K562 (cell line): Measurements from ENCODE around the gene MFSD6. TPM values are rescaled to one million over a fixed set of nuclear protein-coding genes. Genes with fewer than 3 reads are reported as not detected.

Experiments used
- ATAC-seq: fragments of 200-7000 bp; cut with Tn5 transposase; 3 replicates; pipeline ENCODE4 v1.9.1; 2020; ENCODE audit warnings: moderate library complexity
- BruUV-seq: library from RNA; stranded (reverse); fragments of 400-500 nt; replicated peaks from 2 replicates; lab custom pipeline; 2021; lab: Mats Ljungman, UMichigan
- CTCF ChIA-PET: fragments of 300-600 bp; formaldehyde crosslinking; extraction: SDS; loops from one replicate; lab custom pipeline; 2021; ENCODE audit warnings: low intra/inter-chr PET ratio; lab: Yijun Ruan, JAX
- POLR2A ChIA-PET: fragments of 300-600, 350-650 bp; sonication (Branson Sonifier 250); formaldehyde crosslinking; extraction: SDS; loops from one replicate; lab custom pipeline; 2021; ENCODE audit warnings: antibody characterized with exemption, inconsistent platforms; lab: Yijun Ruan, JAX
- DNase-seq, 4 experiments: peaks; one replicate each; pipeline versions ENCODE4 v3.0.0 to v3.0.0-alpha.2; 2011 to 2018; ENCODE audit warnings: low spot score in 3 of 4, mixed read lengths in 3 of 4; ENCODE audit errors: extremely low read depth in 1 of 4
- FAIRE-seq: peaks from 2 replicates; lab custom pipeline; 2011; peaks lifted over from hg19 to GRCh38; lab: Jason Lieb, UNC
- H2AFZ ChIP-seq: 2 replicates; pipeline ENCODE4 v1.6.0; 2011; ENCODE audit warnings: low read depth, low read length, control low read depth, inconsistent platforms
- H3K27ac ChIP-seq: fragments of 200-600 bp; 3 replicates; pipeline ENCODE4 v1.8.0; 2011; ENCODE audit warnings: low read depth, mild to moderate bottlenecking, control low read depth, inconsistent platforms, low read length, moderate library complexity, mixed read lengths; ENCODE audit errors: extremely low read depth
- H3K27me3 ChIP-seq, 2 experiments: fragments of 300-600 bp in 1 of 2; 2 replicates in 1 of 2; 3 replicates in 1 of 2; pipeline versions ENCODE4 v1.6.0 to v1.8.0; 2011; ENCODE audit warnings: inconsistent platforms in 2 of 2, low read length in 2 of 2, mild to moderate bottlenecking in 1 of 2, mixed read lengths in 1 of 2, moderate library complexity in 1 of 2; ENCODE audit not compliant: control insufficient read depth in 2 of 2, insufficient read depth in 2 of 2
- H3K36me3 ChIP-seq: fragments of 300-600 bp; 3 replicates; pipeline ENCODE4 v1.8.0; 2011; ENCODE audit warnings: mild to moderate bottlenecking, low read length, inconsistent platforms; ENCODE audit not compliant: control insufficient read depth, insufficient read depth
- H3K4me1 ChIP-seq, 2 experiments: fragments of 200-600 bp in 1 of 2; replicated peaks in 1 of 2; 2 replicates in 1 of 2; 3 replicates in 1 of 2; pipeline versions ENCODE4 v1.5.1 to v1.8.0; 2011; ENCODE audit warnings: inconsistent platforms in 2 of 2, low read length in 2 of 2, mild to moderate bottlenecking in 1 of 2, mixed read lengths in 1 of 2, moderate library complexity in 1 of 2; ENCODE audit not compliant: control insufficient read depth in 2 of 2, insufficient read depth in 2 of 2
- H3K4me2 ChIP-seq: 2 replicates; pipeline ENCODE4 v1.6.1; 2011; ENCODE audit warnings: low read length, control low read depth, inconsistent platforms, mixed read lengths; ENCODE audit not compliant: insufficient read depth
- H3K4me3 ChIP-seq: fragments of 200-600 bp; sonication (generic), shearing (Covaris generic); 2 replicates; pipeline ENCODE4 v1.5.1; 2016; ENCODE audit warnings: control low read depth, inconsistent platforms
- H3K79me2 ChIP-seq: fragments of 200-600 bp; 3 replicates; pipeline ENCODE4 v1.8.0; 2011; ENCODE audit warnings: low read length, inconsistent platforms; ENCODE audit not compliant: control insufficient read depth, insufficient read depth
- H3K9ac ChIP-seq, 2 experiments: 2 replicates each; pipeline versions ENCODE4 v1.6.0 to v1.6.1; 2011; ENCODE audit warnings: low read depth in 2 of 2, low read length in 2 of 2, control low read depth in 1 of 2, inconsistent platforms in 1 of 2, mild to moderate bottlenecking in 1 of 2, mixed read lengths in 1 of 2; ENCODE audit not compliant: insufficient read depth in 1 of 2
- H3K9me1 ChIP-seq: one replicate; pipeline ENCODE4 v1.6.0; 2011; ENCODE audit warnings: inconsistent platforms, mild to moderate bottlenecking, low read length, moderate library complexity; ENCODE audit not compliant: control insufficient read depth, insufficient read depth
- H3K9me3 ChIP-seq: replicated peaks from 2 replicates; pipeline ENCODE4 v1.5.1; 2011; ENCODE audit warnings: low read depth, low read length, inconsistent platforms; ENCODE audit not compliant: control insufficient read depth, insufficient read depth
- H4K20me1 ChIP-seq: replicated peaks from 2 replicates; pipeline ENCODE4 v1.6.1; 2011; ENCODE audit warnings: low read length, inconsistent platforms, mixed read lengths; ENCODE audit not compliant: control insufficient read depth, insufficient read depth
- ETS2 ChIP-seq: IDR thresholded peaks from 2 replicates; pipeline ENCODE4 v1.6.1; 2016; ENCODE audit warnings: borderline replicate concordance, missing genetic modification characterization, mild to moderate bottlenecking, moderate library complexity, missing compliant biosample characterization; ENCODE audit not compliant: poor library complexity, severe bottlenecking
- POLR2A ChIP-seq: fragments of 450-650 bp; conservative IDR thresholded peaks from 2 replicates; pipeline ENCODE4 v1.6.1; 2016
- PTRF ChIP-seq: fragments of 450-650 bp; IDR thresholded peaks from 2 replicates; pipeline ENCODE4 v1.6.1; 2016; ENCODE audit warnings: mild to moderate bottlenecking, missing genetic modification characterization, missing compliant biosample characterization
- RBM14 ChIP-seq: fragments of 200-400 bp; formaldehyde crosslinking; IDR thresholded peaks from 2 replicates; pipeline ENCODE4 v1.6.1; 2018; ENCODE audit warnings: low read depth, mild to moderate bottlenecking, low read length, moderate library complexity, borderline replicate concordance; ENCODE audit not compliant: insufficient read depth
- THRAP3 ChIP-seq: fragments of 450-650 bp; IDR thresholded peaks from 2 replicates; pipeline ENCODE4 v1.6.1; 2016; ENCODE audit warnings: mild to moderate bottlenecking, inconsistent platforms, borderline replicate concordance
- ZFP30 ChIP-seq: fragments of 250-450 bp; sonication (Bioruptor Pico); IDR thresholded peaks from 2 replicates; pipeline ENCODE4 v1.8.0; 2022; ENCODE audit warnings: moderate library complexity, mild to moderate bottlenecking, inconsistent platforms, borderline replicate concordance
- WGBS: fragments of 100-300 bp; shearing (Covaris generic); methylation state at CpG from one replicate; pipeline ENCODE4 v1.1.6; 2016; ENCODE audit warnings: low coverage, mixed read lengths; ENCODE audit not compliant: insufficient coverage; ENCODE audit errors: missing lambda C conversion rate; 5-methylcytosine and 5-hydroxymethylcytosine counted together
- in situ Hi-C: fragments of 300-500 bp; cut with MboI; formaldehyde crosslinking; loops from 4 replicates; pipeline ENCODE4 v1.15.0; 2018; ENCODE audit warnings: inconsistent platforms, mixed read lengths
- intact Hi-C: fragments of 100-400 bp; cut with micrococcal nuclease; formaldehyde crosslinking; loops from 2 replicates; pipeline ENCODE4 v1.14.2; 2022
- polyA plus RNA-seq, 8 experiments: library from polyadenylated mRNA; depleted of rRNA in 4 of 8; stranded (reverse) in 5 of 8; unstranded in 3 of 8; fragments of >200 nt; fragmentation: Nextera tagmentation in 2 of 8; fragmentation: Illumina TruSeq in 1 of 8; extraction: Ambion mirVana in 2 of 8; extraction: Trizol in 1 of 8; gene quantifications; 2 replicates each; pipeline versions ENCODE4 v1.2.1 to v1.2.3, GENCODE V29; 2011 to 2014; ENCODE audit warnings: inconsistent platforms in 1 of 8, missing spikeins in 1 of 8
- total RNA-seq, 7 experiments: library from RNA; depleted of rRNA in 6 of 7; stranded (reverse); fragments of >200 nt in 6 of 7; fragmentation: Illumina TruSeq in 2 of 7; extraction: Trizol in 2 of 7; gene quantifications; 2 replicates each; pipeline versions ENCODE4 v1.2.1 to v1.2.3, GENCODE V29; 2011 to 2021; ENCODE audit warnings: low replicate concordance in 1 of 7
- TF ChIP-seq, protein P1 (sequence below): fragments of 450-650 bp; IDR thresholded peaks from 2 replicates; pipeline ENCODE4 v1.6.1; 2016; ENCODE audit warnings: borderline replicate concordance

Gene MFSD6
- total and polyA plus RNA-seq, 9 of the 15 experiments (the other 6 are each of a cell fraction or from before 2014, with no cell fraction given): 1.1 to 7.9 (median 4.4) TPM

DNA sequence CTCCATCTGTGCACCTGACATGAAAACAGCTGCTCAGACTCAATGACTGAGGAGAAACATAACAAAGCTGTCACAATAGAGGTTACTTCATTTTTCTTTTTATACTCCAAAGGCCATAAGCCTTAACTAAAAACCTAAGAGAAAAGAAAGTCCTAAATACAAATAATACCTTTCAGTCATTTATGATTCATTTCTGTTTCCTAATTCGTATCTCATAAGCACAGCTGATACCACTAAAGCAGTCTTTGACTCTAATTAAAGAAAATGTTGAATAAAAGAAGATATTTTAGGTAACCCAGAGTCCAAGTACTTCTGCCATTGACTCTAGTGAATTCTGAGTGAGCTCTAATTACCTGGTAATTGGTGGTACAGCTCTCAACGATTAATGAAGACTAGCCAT lies 105.7 kb downstream of the MFSD6 start:
- no peaks in the 10 kb centered on the region for H4K20me1 ChIP-seq
- H3K9me3 ChIP-seq: no peaks in the 10 kb centered on the region
- BruUV-seq: no TSS peak
- TF ChIP-seq, protein P1, sequence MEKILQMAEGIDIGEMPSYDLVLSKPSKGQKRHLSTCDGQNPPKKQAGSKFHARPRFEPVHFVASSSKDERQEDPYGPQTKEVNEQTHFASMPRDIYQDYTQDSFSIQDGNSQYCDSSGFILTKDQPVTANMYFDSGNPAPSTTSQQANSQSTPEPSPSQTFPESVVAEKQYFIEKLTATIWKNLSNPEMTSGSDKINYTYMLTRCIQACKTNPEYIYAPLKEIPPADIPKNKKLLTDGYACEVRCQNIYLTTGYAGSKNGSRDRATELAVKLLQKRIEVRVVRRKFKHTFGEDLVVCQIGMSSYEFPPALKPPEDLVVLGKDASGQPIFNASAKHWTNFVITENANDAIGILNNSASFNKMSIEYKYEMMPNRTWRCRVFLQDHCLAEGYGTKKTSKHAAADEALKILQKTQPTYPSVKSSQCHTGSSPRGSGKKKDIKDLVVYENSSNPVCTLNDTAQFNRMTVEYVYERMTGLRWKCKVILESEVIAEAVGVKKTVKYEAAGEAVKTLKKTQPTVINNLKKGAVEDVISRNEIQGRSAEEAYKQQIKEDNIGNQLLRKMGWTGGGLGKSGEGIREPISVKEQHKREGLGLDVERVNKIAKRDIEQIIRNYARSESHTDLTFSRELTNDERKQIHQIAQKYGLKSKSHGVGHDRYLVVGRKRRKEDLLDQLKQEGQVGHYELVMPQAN: no peak
- TF ChIP-seq THRAP3: no peak
- TF ChIP-seq ZFP30 (CRISPR knock-in tag): no peak
- TF ChIP-seq ETS2 (tag): no peak
- no peak for TF ChIP-seq RBM14
- no peak for TF ChIP-seq POLR2A
- TF ChIP-seq PTRF: no peak
- no peak overlapping the region for H3K4me3 ChIP-seq
- no peaks in the 10 kb centered on the region for H3K4me1 ChIP-seq
- no peak overlapping the region for H3K9ac ChIP-seq
- H3K36me3 ChIP-seq: no peaks in the 10 kb centered on the region; the same call in 2 of the 3 replicates
- ChIA-PET CTCF (no interaction called here), POLR2A (interaction anchor here (0.7 kb wide), 1 partner anchor 10 kb away, joined by 3 read pairs; no protein-coding TSS in a partner anchor)
- no peak for DNase-seq
- no peak overlapping the region for H2AFZ ChIP-seq
- H3K27ac ChIP-seq: no peak overlapping the region
- FAIRE-seq: no peak
- no peaks in the 10 kb centered on the region for H3K9me1 ChIP-seq
- intact Hi-C loops (no loop called here), in situ Hi-C loops (no loop called here)
- 38% methylated on average over 2 of the region's 2 CpGs for WGBS
- no peaks in the 10 kb centered on the region for H3K79me2 ChIP-seq
- H3K4me2 ChIP-seq: no peak overlapping the region
- no peak for ATAC-seq
- no peaks in the 10 kb centered on the region for H3K27me3 ChIP-seq
